Astrocyte (in vitro differentiated cells and primary cell): ENCODE data around the gene ADARB2. TPM values are rescaled to one million over a fixed set of nuclear protein-coding genes. Genes with fewer than 3 reads are reported as not detected.

Experiments
- DNase-seq: peaks from one replicate; pipeline ENCODE4 v3.0.0-alpha.2; 2010; ENCODE audit warnings: low read depth
- FAIRE-seq: peaks from 2 replicates; lab custom pipeline; 2011; peaks lifted over from hg19 to GRCh38; lab: Jason Lieb, UNC
- H2AFZ ChIP-seq: 2 replicates; pipeline ENCODE4 v1.6.0; 2012; ENCODE audit warnings: low read depth, low read length, inconsistent platforms
- H3K27ac ChIP-seq: 2 replicates; pipeline ENCODE4 v1.5.1; 2011; ENCODE audit warnings: low read depth, low read length, inconsistent platforms
- H3K27me3 ChIP-seq: 2 replicates; pipeline ENCODE4 v1.6.0; 2011; ENCODE audit warnings: low read length, inconsistent platforms; ENCODE audit not compliant: insufficient read depth
- H3K36me3 ChIP-seq: 2 replicates; pipeline ENCODE4 v1.5.1; 2011; ENCODE audit warnings: low read length, inconsistent platforms; ENCODE audit not compliant: insufficient read depth
- H3K4me1 ChIP-seq: 2 replicates; pipeline ENCODE4 v1.5.1; 2011; ENCODE audit warnings: low read length, inconsistent platforms; ENCODE audit not compliant: insufficient read depth
- H3K4me2 ChIP-seq: 2 replicates; pipeline ENCODE4 v1.6.0; 2012; ENCODE audit warnings: low read length, inconsistent platforms
- H3K4me3 ChIP-seq: 2 replicates; pipeline ENCODE4 v1.5.1; 2011; ENCODE audit warnings: low read depth, mild to moderate bottlenecking, low read length, inconsistent platforms; ENCODE audit not compliant: insufficient read depth
- H3K79me2 ChIP-seq: 2 replicates; pipeline ENCODE4 v1.6.0; 2012; ENCODE audit warnings: mild to moderate bottlenecking, low read length, inconsistent platforms; ENCODE audit not compliant: insufficient read depth
- H3K9ac ChIP-seq: 2 replicates; pipeline ENCODE4 v1.6.0; 2012; ENCODE audit warnings: mild to moderate bottlenecking, low read length, inconsistent platforms
- H3K9me3 ChIP-seq: 2 replicates; pipeline ENCODE4 v1.5.1; 2012; ENCODE audit warnings: low read depth, mild to moderate bottlenecking, low read length, inconsistent platforms; ENCODE audit not compliant: insufficient read depth
- H4K20me1 ChIP-seq: 2 replicates; pipeline ENCODE4 v1.6.0; 2012; ENCODE audit warnings: low read length, inconsistent platforms; ENCODE audit not compliant: insufficient read depth
- H3K27ac Mint-ChIP-seq: one replicate; pipeline ENCODE4 v1.8.0; 2021; ENCODE audit warnings: mild to moderate bottlenecking, mixed read lengths; ENCODE audit not compliant: unreplicated experiment
- H3K27me3 Mint-ChIP-seq: one replicate; pipeline ENCODE4 v1.8.0; 2021; ENCODE audit warnings: low read depth, mixed read lengths; ENCODE audit not compliant: unreplicated experiment
- H3K36me3 Mint-ChIP-seq: one replicate; pipeline ENCODE4 v1.8.0; 2021; ENCODE audit warnings: low read depth, mixed read lengths; ENCODE audit not compliant: unreplicated experiment
- H3K4me1 Mint-ChIP-seq: one replicate; pipeline ENCODE4 v1.8.0; 2021; ENCODE audit warnings: low read depth, mixed read lengths; ENCODE audit not compliant: unreplicated experiment
- H3K4me3 Mint-ChIP-seq: one replicate; pipeline ENCODE4 v1.8.0; 2021; ENCODE audit warnings: mild to moderate bottlenecking, moderate library complexity, mixed read lengths; ENCODE audit not compliant: unreplicated experiment
- H3K9me3 Mint-ChIP-seq: one replicate; pipeline ENCODE4 v1.8.0; 2021; ENCODE audit warnings: mild to moderate bottlenecking, mixed read lengths; ENCODE audit not compliant: unreplicated experiment
- CTCF ChIP-seq: IDR thresholded peaks from 2 replicates; pipeline ENCODE4 v1.5.1; 2011; ENCODE audit warnings: low read depth, mild to moderate bottlenecking, inconsistent platforms, low read length, moderate library complexity; ENCODE audit not compliant: insufficient read depth
- EZH2 ChIP-seq: IDR thresholded peaks from 2 replicates; pipeline ENCODE4 v1.6.1; 2012; ENCODE audit warnings: mild to moderate bottlenecking, low read length, inconsistent platforms; ENCODE audit not compliant: insufficient read depth
- total RNA-seq: library from RNA; stranded (reverse); gene quantifications from 2 replicates; pipeline ENCODE4 v1.2.1, GENCODE V29; 2021

Gene ADARB2
- total RNA-seq, 1 donor from 2014 or later: 0.18 TPM

GRCh38 chr10:1413256-1413655 lies 324.1 kb downstream of the ADARB2 start:
- Mint-ChIP-seq H3K27ac (no peak overlapping the region), H3K36me3 (no peaks in the 10 kb centered on the region), H3K4me3 (no peak overlapping the region), H3K27me3 (peaks cover 10% of the 10 kb centered on the region), H3K9me3 (peaks cover 3% of the 10 kb centered on the region), H3K4me1 (no peaks in the 10 kb centered on the region)
- no peaks in the 10 kb centered on the region for H3K9me3 ChIP-seq
- H2AFZ ChIP-seq: no peak overlapping the region
- H4K20me1 ChIP-seq: no peaks in the 10 kb centered on the region
- H3K4me3 ChIP-seq: no peak overlapping the region
- H3K36me3 ChIP-seq: no peaks in the 10 kb centered on the region
- TF ChIP-seq EZH2 (no peak), CTCF (no peak)
- no peaks in the 10 kb centered on the region for H3K4me1 ChIP-seq
- FAIRE-seq (no peak), DNase-seq (no peak)
- H3K4me2 ChIP-seq: no peak overlapping the region
- H3K27me3 ChIP-seq: no peaks in the 10 kb centered on the region
- H3K79me2 ChIP-seq: no peaks in the 10 kb centered on the region
- H3K9ac ChIP-seq: no peak overlapping the region
- H3K27ac ChIP-seq: no peak overlapping the region

GRCh38 chr10:1412531-1413189 lies 324.7 kb downstream of the ADARB2 start:
- H3K4me3 ChIP-seq: no peak overlapping the region
- no peaks in the 10 kb centered on the region for H3K4me1 ChIP-seq
- FAIRE-seq (no peak), DNase-seq (no peak)
- no peak overlapping the region for H3K9ac ChIP-seq
- peaks cover 8% of the 10 kb centered on the region for H3K27me3 Mint-ChIP-seq
- TF ChIP-seq CTCF (no peak), EZH2 (no peak)
- H3K79me2 ChIP-seq: no peaks in the 10 kb centered on the region
- H3K27me3 ChIP-seq: no peaks in the 10 kb centered on the region
- H2AFZ ChIP-seq: no peak overlapping the region
- H3K4me3 Mint-ChIP-seq: no peak overlapping the region
- no peak overlapping the region for H3K4me2 ChIP-seq
- H3K27ac Mint-ChIP-seq: no peak overlapping the region
- H4K20me1 ChIP-seq: no peaks in the 10 kb centered on the region
- H3K36me3 ChIP-seq: no peaks in the 10 kb centered on the region
- H3K36me3 Mint-ChIP-seq: no peaks in the 10 kb centered on the region
- no peaks in the 10 kb centered on the region for H3K4me1 Mint-ChIP-seq
- H3K27ac ChIP-seq: no peak overlapping the region
- peaks cover 3% of the 10 kb centered on the region for H3K9me3 Mint-ChIP-seq
- no peaks in the 10 kb centered on the region for H3K9me3 ChIP-seq

- Histone ChIP-seq H3K9me3 (no peaks in the 10 kb centered on the region), H4K20me1 (no peaks in the 10 kb centered on the region), H3K9ac (no peak overlapping the region), H3K4me2 (no peak overlapping the region), H3K79me2 (no peaks in the 10 kb centered on the region), H3K27me3 (no peaks in the 10 kb centered on the region), H3K4me1 (no peaks in the 10 kb centered on the region), H3K36me3 (no peaks in the 10 kb centered on the region), H3K27ac (no peak overlapping the region), H3K4me3 (no peak overlapping the region), H2AFZ (no peak overlapping the region)
- peaks cover 8% of the 10 kb centered on the region for H3K27me3 Mint-ChIP-seq
- H3K9me3 Mint-ChIP-seq: peaks cover 3% of the 10 kb centered on the region
- TF ChIP-seq EZH2 (no peak), CTCF (no peak)
- H3K4me3 Mint-ChIP-seq: no peak overlapping the region
- DNase-seq (no peak), FAIRE-seq (no peak)
- H3K4me1 Mint-ChIP-seq: no peaks in the 10 kb centered on the region
- no peaks in the 10 kb centered on the region for H3K36me3 Mint-ChIP-seq
- H3K27ac Mint-ChIP-seq: no peak overlapping the region
These were observed 325.4 kb downstream of the ADARB2 start for GRCh38 chr10:1411956-1412355.
